Caco-2 (cell line): Measurements from ENCODE around the gene RAP1GDS1. TPM values are rescaled to one million over a fixed set of nuclear protein-coding genes. Genes with fewer than 3 reads are reported as not detected.
"Not testable (repeated sequence)": the region's sequence is repeated elsewhere in the genome, so short reads cannot be mapped to it uniquely, and the experiment has no call there.

ENCODE experiments used
- BruUV-seq: library from RNA; stranded (reverse); fragments of 400-500 nt; replicated peaks from 2 replicates; lab custom pipeline; 2021; lab: Mats Ljungman, UMichigan
- CTCF ChIA-PET: fragments of 300-600 bp; sonication (Branson Sonifier 250); formaldehyde crosslinking; loops from one replicate; lab custom pipeline; 2022; ENCODE audit warnings: antibody characterized with exemption; lab: Charles Lee
- POLR2A ChIA-PET: fragments of 300-600 bp; sonication (Branson Sonifier 250); formaldehyde crosslinking; loops from one replicate; lab custom pipeline; 2022; ENCODE audit warnings: antibody characterized with exemption; lab: Charles Lee
- DNase-seq, 2 experiments: peaks; one replicate each; pipeline versions ENCODE4 v3.0.0 to v3.0.0-alpha.2; 2020 to 2022
- H3K27me3 ChIP-seq: replicated peaks from 2 replicates; pipeline ENCODE4 v1.6.0; 2011; ENCODE audit warnings: low read length; ENCODE audit not compliant: control insufficient read depth, insufficient read depth
- H3K36me3 ChIP-seq: 2 replicates; pipeline ENCODE4 v1.5.1; 2011; ENCODE audit warnings: low read length; ENCODE audit not compliant: control insufficient read depth, insufficient read depth
- H3K4me1 ChIP-seq: fragments of 250-450 bp; sonication (Bioruptor Pico); 2 replicates; pipeline ENCODE4 v1.5.1; 2020; ENCODE audit warnings: mild to moderate bottlenecking
- H3K4me3 ChIP-seq: 2 replicates; pipeline ENCODE4 v1.5.1; 2011; ENCODE audit warnings: low read depth, mild to moderate bottlenecking, control low read depth, low read length
- H3K9me3 ChIP-seq: fragments of 250-450 bp; sonication (Bioruptor Pico); 2 replicates; pipeline ENCODE4 v1.5.1; 2020; ENCODE audit warnings: mild to moderate bottlenecking, moderate library complexity
- H3K27ac Mint-ChIP-seq: one replicate; pipeline ENCODE4 v1.8.0; 2022; ENCODE audit warnings: mixed read lengths; ENCODE audit not compliant: unreplicated experiment
- H3K27me3 Mint-ChIP-seq: one replicate; pipeline ENCODE4 v1.8.0; 2022; ENCODE audit warnings: mixed read lengths; ENCODE audit not compliant: insufficient read depth, unreplicated experiment
- H3K36me3 Mint-ChIP-seq: one replicate; pipeline ENCODE4 v1.8.0; 2022; ENCODE audit warnings: mild to moderate bottlenecking, mixed read lengths; ENCODE audit not compliant: insufficient read depth, unreplicated experiment
- H3K4me1 Mint-ChIP-seq: one replicate; pipeline ENCODE4 v1.8.0; 2022; ENCODE audit warnings: low read depth, mixed read lengths; ENCODE audit not compliant: unreplicated experiment
- H3K4me3 Mint-ChIP-seq: one replicate; pipeline ENCODE4 v1.8.0; 2022; ENCODE audit warnings: mild to moderate bottlenecking, moderate library complexity, mixed read lengths; ENCODE audit not compliant: unreplicated experiment
- H3K9me3 Mint-ChIP-seq: one replicate; pipeline ENCODE4 v1.8.0; 2022; ENCODE audit warnings: mixed read lengths; ENCODE audit not compliant: unreplicated experiment
- CTCF ChIP-seq, 2 experiments: fragments of 200-600 bp in 1 of 2; IDR thresholded peaks; 1 replicate in 1 of 2; 2 replicates in 1 of 2; pipeline versions ENCODE4 v1.5.1 to v1.8.0; 2011 to 2022; ENCODE audit warnings: antibody characterized with exemption in 1 of 2, control low read depth in 1 of 2, inconsistent platforms in 1 of 2, low read depth in 1 of 2, low read length in 1 of 2, mild to moderate bottlenecking in 1 of 2, moderate library complexity in 1 of 2; ENCODE audit not compliant: insufficient read depth in 1 of 2, severe bottlenecking in 1 of 2, unreplicated experiment in 1 of 2
- intact Hi-C: fragments of 100-400 bp; cut with micrococcal nuclease; formaldehyde crosslinking; loops from one replicate; pipeline ENCODE4 v1.10.0; 2022; ENCODE audit not compliant: unreplicated experiment
- total RNA-seq: library from RNA; stranded (reverse); gene quantifications from 2 replicates; pipeline ENCODE4 v1.2.3, GENCODE V29; 2022

The RAP1GDS1 gene
- total RNA-seq, 1 experiment from 2014 or later, result 45.5 TPM

- intact Hi-C loops, result no loop called here
Measured at GRCh38 chr4:98411731-98412130, 150.5 kb downstream of the RAP1GDS1 start.

GRCh38 chr4:98416844-98417243 lies 155.7 kb downstream of the RAP1GDS1 start:
- intact Hi-C loops, result no loop called here
- CTCF ChIA-PET, result no interaction called here
- no peaks in the 10 kb centered on the region for H3K27me3 Mint-ChIP-seq
- H3K27ac Mint-ChIP-seq, result no peak overlapping the region
- POLR2A ChIA-PET, result no interaction called here
- Histone ChIP-seq H3K36me3 (no peaks in the 10 kb centered on the region), H3K27me3 (no peaks in the 10 kb centered on the region), H3K4me1 (no peaks in the 10 kb centered on the region), H3K4me3 (no peak overlapping the region), H3K9me3 (0 out of 2 replicates have a peak, but pooled peaks cover under 1% of the 10 kb centered on the region)
- peaks cover 9% of the 10 kb centered on the region for H3K9me3 Mint-ChIP-seq
- no peak for DNase-seq
- H3K36me3 Mint-ChIP-seq, result peaks cover 15% of the 10 kb centered on the region
- no peak overlapping the region for H3K4me3 Mint-ChIP-seq
- BruUV-seq, result no TSS peak
- no peaks in the 10 kb centered on the region for H3K4me1 Mint-ChIP-seq
- no peak for TF ChIP-seq CTCF (IDR thresholded peaks at IDR 0.05; ENCODE audit: insufficient read depth in 1 of 2, low read depth in 1 of 2, low read length in 1 of 2, severe bottlenecking in 1 of 2, unreplicated experiment in 1 of 2)

More at GRCh38 chr4:98411731-98412130, 150.5 kb downstream of the RAP1GDS1 start:
- Mint-ChIP-seq H3K9me3 (peaks cover 9% of the 10 kb centered on the region), H3K4me3 (no peak overlapping the region), H3K36me3 (peaks cover 6% of the 10 kb centered on the region), H3K27me3 (no peaks in the 10 kb centered on the region), H3K27ac (no peak overlapping the region), H3K4me1 (no peaks in the 10 kb centered on the region)
- Histone ChIP-seq H3K36me3 (no peaks in the 10 kb centered on the region), H3K9me3 (0 out of 2 replicates have a peak, but pooled peaks cover 4% of the 10 kb centered on the region), H3K4me1 (no peaks in the 10 kb centered on the region), H3K4me3 (no peak overlapping the region), H3K27me3 (no peaks in the 10 kb centered on the region)
- CTCF ChIA-PET, result no interaction called here
- no peak for TF ChIP-seq CTCF (IDR thresholded peaks at IDR 0.05; ENCODE audit: insufficient read depth in 1 of 2, low read depth in 1 of 2, low read length in 1 of 2, severe bottlenecking in 1 of 2, unreplicated experiment in 1 of 2)
- DNase-seq, result no peak
- POLR2A ChIA-PET, result no interaction called here
- no TSS peak for BruUV-seq

GRCh38 chr4:98420151-98420550 lies 159.0 kb downstream of the RAP1GDS1 start:
- H3K9me3 Mint-ChIP-seq, H3K27me3 Mint-ChIP-seq, POLR2A ChIA-PET, CTCF ChIA-PET, DNase-seq, H3K27ac Mint-ChIP-seq, H3K27me3 ChIP-seq, H3K4me1 Mint-ChIP-seq, H3K9me3 ChIP-seq, H3K4me1 ChIP-seq, H3K4me3 ChIP-seq, intact Hi-C loops, BruUV-seq, H3K36me3 ChIP-seq, H3K4me3 Mint-ChIP-seq: not testable (repeated sequence)
- H3K36me3 Mint-ChIP-seq, result peaks cover 16% of the 10 kb centered on the region

- no peaks in the 10 kb centered on the region for H3K9me3 ChIP-seq
- H3K4me1 Mint-ChIP-seq, result no peaks in the 10 kb centered on the region
- ChIA-PET CTCF (no interaction called here), POLR2A (no interaction called here)
- no peaks in the 10 kb centered on the region for H3K27me3 ChIP-seq
- DNase-seq, result no peak
- H3K4me3 ChIP-seq, result no peak overlapping the region
- no peak overlapping the region for H3K4me3 Mint-ChIP-seq
- H3K4me1 ChIP-seq, result no peaks in the 10 kb centered on the region
- no peaks in the 10 kb centered on the region for H3K27me3 Mint-ChIP-seq
- H3K36me3 Mint-ChIP-seq, result peaks cover 19% of the 10 kb centered on the region
- H3K27ac Mint-ChIP-seq, result no peak overlapping the region
- no peaks in the 10 kb centered on the region for H3K36me3 ChIP-seq
- TF ChIP-seq CTCF (IDR thresholded peaks at IDR 0.05; ENCODE audit: insufficient read depth in 1 of 2, low read depth in 1 of 2, low read length in 1 of 2, severe bottlenecking in 1 of 2, unreplicated experiment in 1 of 2), result no peak
- H3K9me3 Mint-ChIP-seq, result peaks cover 5% of the 10 kb centered on the region
- intact Hi-C loops, result no loop called here
- no TSS peak for BruUV-seq
Measured at GRCh38 chr4:98421111-98421510, 159.9 kb downstream of the RAP1GDS1 start.
